Measurements from ENCODE around the gene SLC35A4.

GRCh38 chr5:140565780-140566095, 1.1 kb downstream of the SLC35A4 start:
- TF ChIP-seq EZH2 (IDR thresholded peaks at IDR 0.05; ENCODE audit: insufficient read depth, poor library complexity, severe bottlenecking) = no peak
- no peak for TF ChIP-seq EZH2phosphoT487 (IDR thresholded peaks at IDR 0.05; ENCODE audit: insufficient read depth, low read depth)

Data from GM23248 (cell line).